Measurements from ENCODE around the gene AMH. TPM values are rescaled to one million over a fixed set of nuclear protein-coding genes. Genes with fewer than 3 reads are reported as not detected.

AMH gene
- total RNA-seq, 1 donor from 2014 or later = not detected

DNA sequence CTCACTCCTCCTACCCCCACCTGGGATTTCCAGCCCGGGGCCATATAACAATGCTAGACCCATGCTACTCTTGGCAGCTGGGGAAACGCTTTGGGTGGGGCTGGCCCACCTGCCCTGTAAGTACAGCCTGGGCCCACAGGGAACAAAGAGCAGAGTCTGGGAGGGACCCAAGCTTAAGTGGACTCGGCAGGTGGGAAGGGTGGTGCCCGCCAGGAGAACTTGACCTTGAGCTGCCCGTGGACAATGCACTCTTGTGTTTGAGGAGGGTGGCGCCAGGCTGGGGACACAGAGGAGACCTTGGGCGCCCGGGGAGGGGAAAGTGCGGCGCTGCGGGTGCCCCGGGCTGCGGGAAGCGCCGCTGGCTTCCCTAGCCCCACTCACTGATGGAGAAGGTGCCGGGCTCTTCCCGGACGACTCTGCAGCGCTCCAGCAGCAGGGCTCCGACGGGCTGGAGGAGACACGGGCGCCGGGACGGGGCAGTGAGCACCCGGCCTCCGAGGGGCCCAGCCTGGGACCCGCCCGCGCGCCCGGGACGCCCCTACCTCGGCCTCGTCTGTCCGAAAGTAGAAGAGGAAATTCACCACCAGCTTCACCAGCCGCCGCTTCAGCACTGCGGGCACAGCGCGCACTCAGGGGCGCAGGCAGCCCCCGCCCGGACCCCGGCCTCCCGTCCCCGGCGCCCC is 13.6 kb upstream of the AMH start:
- DNase-seq = no peak

DNA sequence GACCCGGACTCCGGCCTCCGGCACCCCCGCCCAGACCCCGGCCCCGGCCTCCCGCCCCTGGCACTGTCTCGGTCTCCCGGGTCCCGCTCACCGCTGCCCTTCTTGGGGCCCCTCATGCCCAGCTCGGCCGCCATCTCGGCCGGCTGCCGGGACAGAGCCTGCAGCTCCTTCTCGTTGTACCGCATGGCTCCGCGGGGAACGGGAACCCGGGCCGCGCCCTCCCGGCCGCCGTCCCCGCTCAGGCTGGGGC is 13.1 kb upstream of the AMH start:
- no peak for DNase-seq

- DNase-seq = peak; percentile 92
These were observed 12.6 kb upstream of the AMH start, which contains the start of the genes PLEKHJ1 and SF3A2 for GRCh38 chr19:2236314-2237050. Gene PLEKHJ1, minus strand, starts transcription at chr19:2236329. Its CDS starts 81 bp downstream, at chr19:2236248. Gene SF3A2, plus strand, starts transcription at chr19:2236824. Its CDS starts 6,595 bp downstream, at chr19:2243419.

DNA sequence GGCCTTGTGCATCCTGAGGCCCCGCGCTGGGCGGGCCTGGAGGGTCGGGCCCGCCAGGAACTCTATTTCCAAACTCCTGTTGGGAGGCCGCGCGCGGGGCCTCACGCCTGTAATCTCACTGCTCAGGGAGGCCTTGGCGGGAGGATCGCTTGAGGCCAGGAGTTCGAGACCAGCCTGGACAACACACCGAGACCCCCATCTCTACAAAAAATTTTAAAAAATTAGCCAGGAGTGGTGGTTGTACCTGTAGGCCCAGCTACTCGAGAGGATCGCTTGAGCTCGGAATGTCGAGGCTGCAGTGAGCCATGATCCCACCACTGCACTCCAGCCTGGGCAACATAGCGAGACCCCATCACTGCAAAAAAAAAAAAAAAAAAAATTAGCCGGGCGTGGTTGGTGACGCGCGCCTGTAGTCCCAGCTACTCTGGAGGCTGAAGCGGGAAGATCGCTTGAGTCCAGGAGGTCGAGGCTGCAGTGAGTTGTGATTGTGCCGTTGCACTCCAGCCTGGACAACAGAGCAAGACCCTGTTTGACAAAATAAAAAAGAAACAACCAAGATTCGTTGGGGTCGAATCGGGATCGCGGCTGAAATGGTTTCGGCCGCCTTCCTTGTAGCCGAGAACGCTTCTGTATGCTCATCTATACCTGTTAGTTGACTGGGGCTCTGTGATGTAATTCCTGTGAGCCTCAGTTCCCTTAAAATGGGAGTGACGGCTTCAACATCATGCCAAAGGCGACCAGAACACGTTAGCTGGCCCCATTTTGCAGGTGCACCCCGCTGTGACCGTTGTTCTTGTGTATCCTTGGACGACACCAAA is 11.9 kb upstream of the AMH start:
- DNase-seq = no peak

GRCh38 chr19:2237869-2238153 is 11.3 kb upstream of the AMH start:
- DNase-seq = no peak

GRCh38 chr19:2239173-2239572 is 9.9 kb upstream of the AMH start:
- no peak for DNase-seq

DNA sequence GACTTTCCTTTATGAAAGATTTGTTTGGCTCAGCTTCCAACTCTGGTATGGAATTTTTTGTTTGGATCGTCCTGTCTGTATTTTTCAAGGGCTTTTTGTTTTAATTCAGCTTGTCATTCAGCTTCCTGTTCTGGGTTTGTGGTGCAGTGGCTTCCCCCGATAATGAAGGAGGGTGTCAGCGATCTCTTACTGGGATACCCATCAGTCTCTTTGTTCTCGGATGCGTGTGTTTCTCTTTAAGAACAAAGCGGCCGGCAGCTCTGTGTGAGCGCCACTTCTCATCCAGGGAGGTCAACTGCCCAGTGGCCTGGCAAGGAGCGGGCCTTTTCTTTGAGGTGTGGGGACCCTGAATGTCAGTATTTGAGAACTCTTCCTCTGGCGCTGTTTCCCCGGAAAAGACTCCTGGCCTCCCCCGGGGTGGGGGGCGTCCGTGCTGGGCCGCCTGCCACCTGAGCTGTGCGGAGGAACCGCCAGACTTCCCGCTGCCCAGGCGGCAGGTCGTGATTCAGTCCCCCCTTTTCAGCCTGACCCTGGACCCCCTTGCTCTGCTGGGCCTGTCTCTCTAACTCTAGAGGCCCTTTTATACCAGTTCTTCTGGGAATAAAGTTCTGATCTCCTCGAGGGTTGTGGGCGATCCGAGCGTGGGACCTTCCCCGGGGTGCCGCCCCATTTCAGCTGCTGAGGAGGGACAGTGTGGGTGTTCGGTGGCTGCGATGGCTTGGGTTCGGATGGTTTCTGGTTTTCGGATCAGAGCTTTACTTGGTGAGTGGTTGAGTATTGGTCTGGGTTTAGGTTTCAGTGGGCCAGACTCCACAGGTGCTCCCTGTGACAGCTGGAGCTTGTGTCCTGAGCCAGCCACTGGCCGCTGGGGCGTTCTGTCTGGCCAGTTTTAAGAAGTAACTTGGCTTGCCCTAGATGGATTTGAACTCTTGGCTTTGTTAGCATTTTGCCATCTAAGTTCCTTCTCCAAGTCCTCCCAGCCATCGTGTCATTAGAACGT is 9.1 kb upstream of the AMH start:
- no peak for DNase-seq

- peak; percentile 21 for DNase-seq
These were observed 8.0 kb upstream of the AMH start for GRCh38 chr19:2240881-2241760.

- DNase-seq = no peak
These were observed 7.0 kb upstream of the AMH start for GRCh38 chr19:2242092-2242537.

GRCh38 chr19:2242816-2243215 is 6.3 kb upstream of the AMH start:
- DNase-seq = no peak

- no peak for DNase-seq
These were observed 5.6 kb upstream of the AMH start for GRCh38 chr19:2243274-2244124.

GRCh38 chr19:2244125-2244411 is 5.1 kb upstream of the AMH start:
- DNase-seq = no peak

DNA sequence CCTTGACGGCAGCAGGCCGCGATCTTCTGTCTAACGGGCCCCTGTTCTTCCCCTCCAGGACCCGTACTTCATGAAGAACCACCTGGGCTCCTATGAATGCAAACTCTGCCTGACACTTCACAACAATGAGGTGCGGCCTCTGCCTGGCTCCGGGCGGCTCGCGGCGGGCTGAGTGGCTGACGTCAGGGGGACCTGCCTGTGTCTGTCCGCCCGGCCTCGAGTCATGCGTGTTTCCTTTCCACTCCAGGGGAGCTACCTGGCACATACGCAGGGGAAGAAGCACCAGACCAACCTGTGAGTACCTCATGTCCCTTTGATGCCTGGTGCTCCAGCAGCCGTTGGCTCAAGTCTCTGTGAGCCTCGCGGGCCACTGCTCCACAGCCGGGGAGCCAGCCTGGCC is 4.6 kb upstream of the AMH start:
- DNase-seq = no peak

- no peak for DNase-seq
These were observed 3.9 kb upstream of the AMH start for GRCh38 chr19:2245273-2245672.

DNA sequence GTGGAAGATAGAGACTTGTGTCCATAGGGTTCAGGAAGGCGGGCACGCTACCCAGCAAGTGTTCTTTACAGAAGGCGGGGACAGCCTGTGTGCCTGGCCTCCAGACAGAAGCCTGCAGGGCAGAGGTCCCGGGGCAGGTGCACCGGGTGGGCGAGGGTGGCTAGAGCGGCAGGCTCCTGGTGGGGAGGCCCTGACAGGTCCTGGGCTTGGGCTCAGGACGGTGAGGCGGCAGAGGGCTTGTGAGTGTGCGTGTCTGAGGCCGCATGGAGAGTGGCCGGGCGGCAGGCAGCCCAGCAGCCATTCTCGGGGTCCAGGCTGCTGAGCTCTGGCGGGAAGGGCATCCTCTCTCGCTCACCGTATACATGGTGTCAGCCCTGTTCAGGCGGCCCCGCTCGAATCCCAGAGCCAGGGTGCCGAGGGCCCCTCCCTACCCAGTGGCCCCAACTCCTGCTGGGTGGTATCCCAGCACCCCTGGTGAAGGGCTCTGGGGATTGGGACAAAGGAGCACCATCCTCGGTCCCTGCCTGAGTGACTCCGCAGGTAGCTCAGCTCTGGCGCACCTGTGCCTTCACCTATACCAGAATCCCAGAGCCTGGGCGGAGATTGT is 3.0 kb upstream of the AMH start:
- DNase-seq = no peak

DNA sequence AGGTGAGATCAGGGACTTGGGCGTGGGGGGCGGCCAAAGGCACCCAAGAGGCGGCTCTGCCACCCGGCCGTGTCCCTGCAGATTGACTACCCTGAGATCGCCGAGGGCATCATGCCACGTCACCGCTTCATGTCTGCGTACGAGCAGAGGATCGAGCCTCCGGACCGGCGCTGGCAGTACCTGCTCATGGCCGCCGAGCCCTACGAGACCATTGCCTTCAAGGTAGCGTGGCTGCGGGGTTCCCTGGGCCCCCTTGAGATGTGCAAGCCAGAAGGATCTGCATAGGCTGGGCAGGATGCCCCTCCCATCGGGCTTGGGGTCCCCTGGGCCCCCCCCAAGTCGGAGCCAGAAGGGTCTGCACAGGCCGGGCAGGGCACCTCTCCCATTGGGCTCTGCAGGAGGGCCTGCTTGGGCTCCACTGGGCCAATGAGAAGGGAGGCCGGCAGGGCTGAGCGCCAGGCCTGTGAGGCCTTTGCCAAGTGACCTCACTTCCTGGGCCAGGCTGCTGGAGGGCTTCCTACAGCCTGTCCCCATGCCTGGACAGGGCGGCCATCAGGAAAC is 2.2 kb upstream of the AMH start:
- DNase-seq = no peak

- DNase-seq = no peak
These were observed 1.6 kb upstream of the AMH start for GRCh38 chr19:2247433-2248101.

- DNase-seq = no peak
These were observed 750 bp upstream of the AMH start for GRCh38 chr19:2248136-2249009.
